Measurements from ENCODE around the gene CACNA1I.

Gene CACNA1I

DNA sequence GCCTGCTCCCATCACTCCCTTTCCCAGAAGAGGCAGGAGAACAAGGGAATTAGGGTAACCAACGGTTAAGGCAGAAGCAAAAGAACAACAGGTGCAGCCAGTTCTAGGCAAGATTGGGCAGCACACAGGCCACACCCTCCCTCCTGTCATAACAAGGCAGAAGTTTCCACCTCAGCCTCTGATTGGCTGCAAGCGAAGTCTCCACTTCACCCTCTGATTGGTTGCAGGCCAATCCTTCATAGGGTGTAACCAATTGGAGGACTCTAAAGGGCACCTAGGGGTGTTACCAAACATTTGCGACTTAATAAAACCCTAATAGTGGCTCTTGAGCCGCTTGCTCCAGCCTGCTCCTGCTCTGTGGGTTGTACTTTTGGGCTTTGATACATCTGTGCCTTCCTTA is 153.8 kb downstream of the CACNA1I start:
- no peak for DNase-seq (ENCODE audit: low spot score)
- TF ChIP-seq, protein P1, sequence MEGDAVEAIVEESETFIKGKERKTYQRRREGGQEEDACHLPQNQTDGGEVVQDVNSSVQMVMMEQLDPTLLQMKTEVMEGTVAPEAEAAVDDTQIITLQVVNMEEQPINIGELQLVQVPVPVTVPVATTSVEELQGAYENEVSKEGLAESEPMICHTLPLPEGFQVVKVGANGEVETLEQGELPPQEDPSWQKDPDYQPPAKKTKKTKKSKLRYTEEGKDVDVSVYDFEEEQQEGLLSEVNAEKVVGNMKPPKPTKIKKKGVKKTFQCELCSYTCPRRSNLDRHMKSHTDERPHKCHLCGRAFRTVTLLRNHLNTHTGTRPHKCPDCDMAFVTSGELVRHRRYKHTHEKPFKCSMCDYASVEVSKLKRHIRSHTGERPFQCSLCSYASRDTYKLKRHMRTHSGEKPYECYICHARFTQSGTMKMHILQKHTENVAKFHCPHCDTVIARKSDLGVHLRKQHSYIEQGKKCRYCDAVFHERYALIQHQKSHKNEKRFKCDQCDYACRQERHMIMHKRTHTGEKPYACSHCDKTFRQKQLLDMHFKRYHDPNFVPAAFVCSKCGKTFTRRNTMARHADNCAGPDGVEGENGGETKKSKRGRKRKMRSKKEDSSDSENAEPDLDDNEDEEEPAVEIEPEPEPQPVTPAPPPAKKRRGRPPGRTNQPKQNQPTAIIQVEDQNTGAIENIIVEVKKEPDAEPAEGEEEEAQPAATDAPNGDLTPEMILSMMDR (IDR thresholded peaks at IDR 0.05; ENCODE audit: extremely low read depth, missing control alignments), result no peak

DNA sequence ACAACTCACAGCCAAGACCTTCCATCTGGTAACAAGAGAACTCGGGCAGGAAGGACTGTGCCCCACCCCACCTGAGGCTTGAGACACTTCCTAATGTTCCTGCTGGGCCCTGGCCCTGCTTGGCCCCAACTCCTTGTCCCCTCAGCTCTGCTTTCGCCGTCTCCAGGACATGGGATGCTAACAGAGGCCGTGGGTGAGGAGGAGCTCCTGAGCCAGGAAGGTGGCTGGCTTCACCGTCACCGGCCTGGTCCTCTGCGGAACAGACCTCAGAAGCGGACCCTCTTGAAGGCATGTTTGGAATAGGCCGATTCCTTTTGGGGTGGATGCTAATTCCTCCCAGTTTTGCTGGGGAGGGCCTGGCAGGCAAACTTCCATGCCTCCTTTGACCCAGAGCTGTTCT is 154.3 kb downstream of the CACNA1I start:
- no peak for DNase-seq (ENCODE audit: low spot score)
- TF ChIP-seq, protein P1 (IDR thresholded peaks at IDR 0.05; ENCODE audit: extremely low read depth, missing control alignments), result no peak

DNA sequence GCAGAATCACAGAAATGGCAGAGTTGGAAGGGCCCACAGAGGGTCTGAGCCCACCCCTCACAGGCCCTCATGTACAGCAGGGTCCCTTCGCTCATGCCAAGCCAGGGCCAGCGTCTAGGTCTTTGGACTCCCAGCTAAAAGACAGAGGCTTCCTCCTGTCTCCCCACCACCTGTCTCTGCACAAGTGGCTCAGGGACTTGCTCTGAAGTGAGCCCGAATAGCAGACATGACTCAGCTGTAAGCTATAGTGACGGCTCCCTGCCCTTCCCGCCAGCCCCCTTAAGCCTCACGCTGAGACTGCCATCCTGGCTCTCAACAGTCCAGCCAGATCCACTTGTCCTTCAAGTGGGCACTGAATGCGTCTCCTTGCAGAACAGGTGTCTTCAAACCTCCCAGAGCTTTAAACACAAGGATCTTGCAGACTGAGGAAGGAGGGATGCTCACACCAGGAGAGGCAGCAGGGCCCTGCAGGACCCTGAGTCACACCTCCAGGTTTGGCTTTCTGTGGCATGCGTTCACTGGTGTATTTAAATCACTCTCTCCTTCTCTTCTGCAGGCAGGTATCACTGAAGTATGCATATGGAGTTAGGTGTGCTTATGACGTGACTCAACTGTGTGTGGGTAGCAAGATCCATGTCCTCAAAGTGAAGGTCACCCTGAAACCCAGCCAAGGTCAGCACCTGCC is 154.9 kb downstream of the CACNA1I start:
- DNase-seq (ENCODE audit: low spot score), result no peak
- TF ChIP-seq, protein P1 (IDR thresholded peaks at IDR 0.05; ENCODE audit: extremely low read depth, missing control alignments), result no peak

DNA sequence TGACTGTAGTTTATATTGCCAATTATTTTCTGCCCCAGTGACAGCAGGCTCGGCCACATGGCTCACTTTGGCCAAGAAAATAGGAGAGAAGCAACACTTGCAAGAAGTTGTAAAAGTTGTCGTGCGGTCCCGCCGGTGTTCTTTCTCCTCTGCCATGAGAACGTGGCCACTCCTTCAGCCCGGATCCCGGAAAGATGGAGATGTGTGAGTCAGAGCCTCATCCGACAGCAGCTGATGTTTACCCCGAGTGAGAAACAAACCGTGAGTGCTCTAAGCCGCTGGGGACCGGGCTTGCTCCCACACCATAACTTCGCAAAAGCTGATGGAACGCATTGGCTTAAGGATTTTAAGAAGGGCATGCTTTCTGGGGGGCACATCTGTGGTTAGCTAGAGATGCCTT is 157.0 kb downstream of the CACNA1I start:
- TF ChIP-seq, protein P1 (IDR thresholded peaks at IDR 0.05; ENCODE audit: extremely low read depth, missing control alignments), result no peak
- DNase-seq (ENCODE audit: low spot score), result no peak

DNA sequence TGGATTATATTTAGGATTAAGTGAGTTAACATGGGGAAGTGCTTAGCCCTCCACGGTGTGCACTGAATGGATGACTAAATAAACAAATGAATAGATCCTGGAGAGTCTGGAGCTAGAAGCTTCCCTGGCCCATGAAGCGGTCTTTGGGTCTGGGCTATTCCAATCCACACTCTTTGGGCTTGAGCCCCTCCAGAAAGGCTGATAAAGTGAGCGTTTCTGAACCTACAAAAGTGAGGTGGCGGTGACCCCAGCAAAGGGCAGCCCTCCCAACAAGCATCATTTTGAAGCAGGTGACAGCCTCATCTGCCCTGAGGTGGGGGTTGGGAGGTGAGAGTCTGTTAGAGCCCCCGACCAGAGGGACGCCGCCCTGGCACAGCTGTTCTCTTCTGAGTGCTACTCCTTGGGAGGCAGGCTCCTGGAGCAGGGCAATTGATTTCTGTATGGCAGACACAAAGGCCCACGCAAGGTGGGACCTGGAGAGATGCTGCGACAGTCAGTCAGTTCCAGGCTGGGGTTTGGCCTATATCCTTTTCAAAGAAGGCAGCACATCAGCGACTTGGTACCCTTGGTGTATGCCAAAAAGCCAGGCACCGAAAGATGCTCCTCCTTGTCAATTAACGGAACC is 157.8 kb downstream of the CACNA1I start:
- TF ChIP-seq, protein P1 (IDR thresholded peaks at IDR 0.05; ENCODE audit: extremely low read depth, missing control alignments), result no peak
- no peak for DNase-seq (ENCODE audit: low spot score)

DNA sequence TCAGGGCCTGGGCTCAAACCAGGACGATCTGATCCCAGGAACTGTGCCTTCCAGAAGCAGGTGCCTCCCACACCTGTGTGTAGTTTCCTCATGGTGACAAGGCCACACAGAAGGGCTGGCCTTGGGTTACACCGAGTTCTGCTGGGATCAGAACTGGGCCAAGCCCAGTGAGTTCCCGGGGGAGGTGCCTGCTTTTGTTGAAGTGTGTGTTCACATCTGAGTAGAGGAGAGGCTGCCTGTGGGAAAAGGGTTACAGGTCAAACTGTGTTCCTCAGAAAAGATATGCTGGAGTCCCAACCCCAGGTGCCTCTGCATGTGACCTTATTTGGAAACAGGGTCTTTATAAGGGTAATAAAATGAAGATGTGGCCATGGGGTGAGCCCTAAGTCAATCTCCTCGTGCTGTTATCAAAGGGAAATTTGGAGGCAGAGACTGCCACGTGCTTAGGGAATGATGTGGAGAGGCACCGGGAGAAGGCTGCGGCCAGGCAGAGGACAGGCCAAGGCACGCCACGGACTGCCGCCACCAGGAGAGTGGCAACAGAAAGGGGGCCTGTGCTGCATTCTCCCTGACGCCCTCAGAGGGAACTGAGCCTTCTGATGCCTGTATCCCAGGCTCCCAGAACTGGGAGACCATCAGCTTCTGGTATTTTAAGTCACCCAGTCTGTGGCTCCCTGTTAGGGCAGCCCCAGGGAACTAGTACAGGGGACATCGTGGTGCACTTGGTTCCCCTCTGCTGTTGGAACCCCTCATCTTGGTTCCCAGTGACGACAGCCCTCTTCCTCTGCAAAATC is 158.8 kb downstream of the CACNA1I start:
- TF ChIP-seq, protein P1 (IDR thresholded peaks at IDR 0.05; ENCODE audit: extremely low read depth, missing control alignments), result no peak
- no peak for DNase-seq (ENCODE audit: low spot score)

DNA sequence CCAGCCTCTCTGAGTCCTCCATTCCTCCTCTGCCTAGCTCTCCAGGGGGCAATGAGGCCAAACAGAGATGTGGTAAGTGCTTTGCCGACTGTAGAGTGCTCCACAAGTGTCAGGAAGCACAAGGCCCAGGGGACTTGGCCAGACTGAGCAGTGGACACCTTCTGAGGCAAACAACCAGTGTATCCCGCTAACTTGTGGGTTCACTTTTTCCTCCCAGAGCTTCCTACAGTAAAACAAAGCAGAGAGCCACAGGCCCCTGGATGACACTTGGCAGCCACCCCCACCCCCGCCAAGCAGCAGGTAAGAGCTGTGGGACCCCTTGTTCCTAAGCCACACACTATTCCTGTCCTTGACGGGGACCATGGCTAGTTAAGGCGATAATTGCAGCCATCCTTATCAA is 160.9 kb downstream of the CACNA1I start:
- TF ChIP-seq, protein P1 (IDR thresholded peaks at IDR 0.05; ENCODE audit: extremely low read depth, missing control alignments), result no peak
- DNase-seq (ENCODE audit: low spot score), result no peak

Measured in GM20000 (cell line).